ENCODE data around the gene RSF1.
"Not testable (repeated sequence)": the region's sequence is repeated elsewhere in the genome, so short reads cannot be mapped to it uniquely, and the experiment has no call there.

The RSF1 gene

GRCh38 chr11:77672264-77672663 is 148.3 kb downstream of the RSF1 start:
- peak; percentile 54 for DNase-seq

- DNase-seq, result no peak
These were observed 150.5 kb downstream of the RSF1 start for GRCh38 chr11:77669848-77670511.

- no peak for DNase-seq
These were observed 151.8 kb downstream of the RSF1 start for GRCh38 chr11:77668760-77669159.

- DNase-seq, result no peak
These were observed 155.1 kb downstream of the RSF1 start for GRCh38 chr11:77665240-77665965.

DNA sequence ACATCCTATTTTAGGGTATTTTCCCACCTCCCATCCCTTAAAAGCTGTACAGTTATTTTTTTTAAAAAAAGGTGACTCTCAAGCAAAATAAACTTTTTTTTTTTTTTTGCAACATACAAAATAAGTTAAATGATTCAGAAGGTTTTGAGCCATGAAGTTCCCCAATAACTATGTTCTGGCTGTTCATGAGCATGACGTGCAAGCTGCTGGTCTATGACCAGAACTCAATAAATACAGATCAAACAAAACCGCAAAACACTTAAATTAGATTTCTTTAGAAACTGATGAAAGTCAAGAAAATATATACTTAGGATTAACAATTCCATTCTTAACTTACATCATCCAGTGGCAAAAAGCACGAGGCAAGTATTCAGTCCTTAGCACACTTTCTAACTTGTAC is 158.9 kb downstream of the RSF1 start:
- DNase-seq, result no peak

- DNase-seq, result no peak
These were observed 159.6 kb downstream of the RSF1 start for GRCh38 chr11:77660947-77661346.

- DNase-seq, result no peak
These were observed 162.1 kb downstream of the RSF1 start for GRCh38 chr11:77658213-77659013.

DNA sequence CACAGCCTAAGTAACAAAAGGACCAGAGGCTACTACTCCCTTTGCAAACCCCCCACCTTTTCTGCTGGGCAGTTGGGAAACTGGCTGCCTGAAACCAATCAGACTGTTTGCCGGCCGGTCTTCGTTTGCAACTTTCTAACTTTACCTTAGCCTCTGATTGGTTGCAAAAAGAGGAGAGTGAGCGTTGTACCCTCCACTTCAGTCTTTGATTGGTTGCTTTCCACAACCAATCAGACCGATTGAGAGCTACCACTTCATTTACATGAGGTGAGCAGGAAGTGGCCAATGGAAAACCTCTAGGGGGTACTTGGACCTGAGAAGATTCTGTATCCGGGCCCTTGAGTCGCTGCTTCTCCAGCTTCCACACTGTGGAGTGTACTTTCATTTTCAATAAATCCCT is 164.2 kb downstream of the RSF1 start:
- no peak for DNase-seq

DNA sequence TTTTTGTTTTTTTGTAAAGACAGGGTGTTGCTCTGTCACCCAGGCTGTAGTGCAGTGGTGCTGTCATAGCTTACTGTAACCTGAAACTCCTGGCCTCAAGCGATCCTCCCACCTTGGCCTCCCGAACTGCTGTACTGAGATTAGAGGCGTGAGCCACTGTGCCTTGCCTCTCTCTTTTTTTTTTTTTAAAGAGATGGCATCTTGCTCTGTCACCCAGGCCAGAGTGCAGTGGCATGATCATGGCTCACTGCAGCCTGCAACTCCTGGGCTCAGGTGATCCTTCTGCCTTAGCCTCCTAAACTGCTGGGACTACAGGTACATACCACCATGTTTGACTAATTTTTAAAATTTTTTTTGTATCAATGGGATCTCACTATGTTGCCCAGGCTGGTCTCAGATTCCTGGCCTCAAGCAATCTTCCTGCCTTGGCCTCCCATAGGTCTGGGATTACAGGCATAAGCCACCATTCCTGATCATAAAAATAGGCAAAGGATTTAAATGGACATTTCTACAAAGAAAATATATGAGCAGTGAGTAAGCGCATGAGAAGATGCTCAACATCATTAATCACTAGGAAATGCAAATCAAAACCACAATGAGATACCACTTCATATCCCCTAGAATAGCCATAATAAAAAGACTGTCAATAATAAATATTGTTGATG is 165.6 kb downstream of the RSF1 start:
- no peak for DNase-seq

- no peak for DNase-seq
These were observed 170.4 kb downstream of the RSF1 start for GRCh38 chr11:77650123-77650522.

DNA sequence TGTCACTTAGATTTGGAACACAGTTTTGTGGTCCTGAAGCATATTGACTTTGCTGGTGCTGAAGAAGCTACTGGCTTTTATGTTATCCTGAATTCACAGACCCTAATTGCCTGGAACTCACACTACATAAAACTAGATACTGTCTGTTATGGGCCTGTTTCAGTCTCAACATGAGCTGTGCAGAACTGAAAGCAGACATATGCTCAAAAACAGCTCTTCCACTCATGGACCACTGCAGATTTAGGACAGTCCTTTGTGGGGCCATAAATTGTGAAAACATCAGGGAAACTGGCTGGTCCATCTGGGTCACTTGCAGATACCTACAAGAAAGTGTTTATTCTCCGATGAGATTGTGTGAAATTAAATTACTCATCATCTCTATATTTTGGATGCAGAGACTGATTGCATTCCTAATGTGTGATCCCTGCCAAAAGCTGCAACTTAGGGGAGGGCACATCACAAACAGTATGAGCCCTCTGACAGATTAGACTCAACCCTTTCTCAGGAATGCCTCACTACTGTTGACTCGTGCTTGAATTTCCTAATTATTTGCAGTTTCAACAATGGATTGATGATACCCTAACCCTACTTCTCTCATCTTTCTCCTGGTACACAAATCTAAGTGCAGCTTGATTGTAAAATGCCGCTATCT is 172.7 kb downstream of the RSF1 start:
- DNase-seq, result no peak

DNA sequence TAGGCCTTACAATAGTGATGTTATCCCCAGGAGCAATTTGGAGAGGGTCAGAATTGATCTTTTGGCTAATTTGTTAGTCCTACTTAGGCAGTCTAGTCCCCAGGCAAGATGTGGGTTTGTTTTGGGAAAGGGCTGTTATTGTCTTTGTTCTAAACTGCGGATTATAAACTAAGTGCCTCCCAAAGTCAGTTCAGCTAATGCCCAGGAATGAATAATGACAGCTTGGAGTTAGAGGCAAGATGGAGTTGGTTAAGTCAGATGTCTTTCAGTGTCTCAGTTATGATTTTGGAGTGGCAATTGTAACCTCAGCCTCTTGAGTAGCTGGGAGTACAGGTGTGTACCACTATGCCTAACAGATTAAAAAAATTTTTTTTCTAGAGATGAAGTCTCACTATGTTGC is 175.6 kb downstream of the RSF1 start:
- DNase-seq, result no peak

DNA sequence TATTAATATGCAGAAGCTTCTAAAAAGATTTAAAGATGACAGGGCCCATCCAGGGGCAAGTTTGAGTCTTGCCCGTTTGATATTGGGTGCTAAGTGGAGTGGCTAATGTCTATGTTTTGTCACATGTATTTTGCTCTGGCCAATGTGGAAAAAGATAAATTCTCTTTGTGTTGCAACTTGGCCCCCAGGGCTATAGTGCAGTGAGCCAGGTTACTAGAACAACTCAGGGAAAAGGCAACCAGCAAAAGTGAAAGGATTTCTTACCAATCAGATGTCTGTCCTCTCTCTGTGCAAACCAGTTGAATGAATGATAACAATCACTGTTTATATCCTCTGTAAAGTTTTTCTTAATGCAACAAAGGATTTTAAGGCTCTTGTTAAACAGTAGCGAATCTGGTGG is 178.3 kb downstream of the RSF1 start:
- no peak for DNase-seq

GRCh38 chr11:77637345-77638165 is 183.0 kb downstream of the RSF1 start, which contains the start of gene CLNS1A:
TSS of gene CLNS1A (minus strand) at chr11:77637794. CDS start at chr11:77637714, 80 bp downstream.
- peak; percentile 79 for DNase-seq

- DNase-seq, result no peak
These were observed 183.7 kb downstream of the RSF1 start for GRCh38 chr11:77636731-77637344.

GRCh38 chr11:77633926-77634325 is 186.6 kb downstream of the RSF1 start:
- not testable (repeated sequence) for DNase-seq

GRCh38 chr11:77630157-77630710 is 190.3 kb downstream of the RSF1 start:
- DNase-seq, result no peak

DNA sequence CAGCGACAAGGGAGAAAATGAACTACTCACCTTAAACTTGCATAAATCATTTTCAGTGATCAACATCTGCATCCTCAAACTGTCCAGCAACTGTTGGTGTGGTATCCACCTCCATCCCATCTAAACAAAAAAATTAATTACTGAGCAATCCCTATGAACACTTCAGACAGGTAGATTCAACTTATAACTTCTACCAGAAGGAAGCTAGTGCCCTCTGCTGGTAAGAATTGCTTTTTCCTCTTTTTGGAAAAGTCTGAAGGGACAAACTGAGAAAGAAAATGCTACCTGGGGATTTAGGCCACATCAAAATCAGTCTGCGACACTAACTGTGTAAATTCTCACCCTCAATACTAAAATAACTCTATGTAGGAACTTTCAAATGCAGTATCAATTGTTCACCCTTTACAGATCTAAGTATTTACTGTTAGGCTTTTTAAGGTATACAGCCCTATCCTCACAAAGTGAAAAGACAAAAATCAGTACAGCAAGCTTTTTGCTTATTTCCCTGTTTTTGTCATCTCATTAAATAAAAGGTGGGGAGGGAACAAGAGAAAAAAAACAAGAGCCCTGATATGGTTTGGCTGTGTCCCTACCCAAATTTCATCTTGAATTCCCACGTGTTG is 200.8 kb downstream of the RSF1 start:
- DNase-seq, result no peak

- DNase-seq, result no peak
These were observed 202.6 kb downstream of the RSF1 start for GRCh38 chr11:77617892-77618291.

DNA sequence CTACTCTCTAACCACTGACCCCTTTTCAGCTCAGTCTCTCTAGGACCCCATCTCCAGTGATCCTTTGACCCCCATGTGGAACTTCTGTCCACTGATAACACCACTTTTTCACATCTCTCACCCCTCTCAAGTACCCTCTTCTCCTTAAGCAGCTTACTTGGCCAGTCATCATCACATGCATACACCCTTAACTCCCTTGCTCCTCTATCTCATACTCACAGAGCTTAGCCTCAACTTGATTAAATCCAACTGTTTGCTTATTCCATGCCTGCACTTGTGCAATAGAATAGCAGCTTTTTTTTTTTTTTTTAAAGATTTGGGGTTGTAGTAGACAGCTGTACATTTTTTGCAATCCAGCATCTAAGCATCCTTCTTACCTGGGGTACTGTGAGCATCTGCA is 208.6 kb downstream of the RSF1 start:
- DNase-seq, result no peak

All from T1000 (cell line).